Right lobe of liver (tissue), 6 donors: Measurements from ENCODE around the gene SEMA4B. TPM values are rescaled to one million over a fixed set of nuclear protein-coding genes. Genes with fewer than 3 reads are reported as not detected.
A peak's percentile ranks its signal among the peaks of the same experiment; 100 is the strongest.

ENCODE experiments used
- ATAC-seq, 4 donors: fragments of 200-7000 bp; cut with Tn5 transposase; one replicate each; pipeline ENCODE4 v1.9.1; 2020; ENCODE audit warnings: mild to moderate bottlenecking in 4 of 4, moderate library complexity in 4 of 4
- DNase-seq, 3 donors: peaks; one replicate each; pipeline ENCODE4 v3.0.0-alpha.2; 2020
- H3K27ac ChIP-seq, 3 donors: fragments of 200-600 bp; one replicate each; pipeline ENCODE4 v1.8.0; 2022
- H3K27me3 ChIP-seq, 2 donors: fragments of 200-600 bp; one replicate each; pipeline ENCODE4 v1.8.0; 2022
- H3K36me3 ChIP-seq, 4 donors: fragments of 200-600 bp; sonication (generic) in 1 of 4; one replicate each; pipeline versions ENCODE4 v1.5.1 to v1.8.0; 2017 to 2022; ENCODE audit warnings: control low read depth in 1 of 4
- H3K4me1 ChIP-seq, 4 donors: fragments of 200-600 bp; sonication (generic) in 1 of 4; one replicate each; pipeline versions ENCODE4 v1.5.1 to v1.8.0; 2017 to 2022; ENCODE audit warnings: control low read depth in 1 of 4
- H3K4me3 ChIP-seq, 3 donors: fragments of 200-600 bp; one replicate each; pipeline ENCODE4 v1.8.0; 2022
- H3K9me3 ChIP-seq, 4 donors: fragments of 200-600 bp; sonication (generic) in 1 of 4; one replicate each; pipeline versions ENCODE4 v1.5.1 to v1.8.0; 2017 to 2022; ENCODE audit warnings: control low read depth in 1 of 4
- POLR2A ChIP-seq: fragments of 450-650 bp; IDR thresholded peaks from one replicate; pipeline ENCODE4 v1.6.1; 2017; ENCODE audit warnings: antibody characterized with exemption, mild to moderate bottlenecking
- WGBS: methylation state at CpG from one replicate; pipeline ENCODE4 v1.1.6; 2018; ENCODE audit warnings: low coverage, low lambda C conversion rate; ENCODE audit not compliant: insufficient coverage; ENCODE audit errors: missing lambda C conversion rate; 5-methylcytosine and 5-hydroxymethylcytosine counted together
- intact Hi-C, 2 donors: fragments of 100-400 bp; cut with DNase I; formaldehyde crosslinking; loops; one replicate each; pipeline versions ENCODE4 v1.11.2 to v1.14.1; 2022
- total RNA-seq, 6 experiments: library from RNA; depleted of rRNA in 2 of 6; stranded (reverse); fragments of >200 nt in 2 of 6; fragmentation: NEBNext Ultra II Directional in 3 of 6; extraction: Animal tissue kit (Norgen Biotek cat#: 25700) in 3 of 6; gene quantifications; one replicate each; pipeline versions ENCODE4 v1.1.0 to v1.2.4, GENCODE V29; 2016 to 2023
- TF ChIP-seq, protein P1 (sequence below), 4 donors: fragments of 200-600 bp in 3 of 4; fragments of 450-650 bp in 1 of 4; IDR thresholded peaks; one replicate each; pipeline versions ENCODE4 v1.5.1 to v1.8.0; 2016 to 2022; ENCODE audit warnings: antibody characterized with exemption in 4 of 4, mild to moderate bottlenecking in 2 of 4
- donor health status: DM: no; HTN: yes; CAD: no.
- donor health status: DM: no; HTN: no; CAD: no.
- donor health status: DM: no; HTN: no; CAD: no.
- donor health status: DM: no; HTN: yes; CAD: no.
- donor health status: DM: no; HTN: yes; CAD: no.

SEMA4B gene
- total RNA-seq, 6 experiments from 2014 or later: 17.1 to 67.7 (median 20.3) TPM

DNA sequence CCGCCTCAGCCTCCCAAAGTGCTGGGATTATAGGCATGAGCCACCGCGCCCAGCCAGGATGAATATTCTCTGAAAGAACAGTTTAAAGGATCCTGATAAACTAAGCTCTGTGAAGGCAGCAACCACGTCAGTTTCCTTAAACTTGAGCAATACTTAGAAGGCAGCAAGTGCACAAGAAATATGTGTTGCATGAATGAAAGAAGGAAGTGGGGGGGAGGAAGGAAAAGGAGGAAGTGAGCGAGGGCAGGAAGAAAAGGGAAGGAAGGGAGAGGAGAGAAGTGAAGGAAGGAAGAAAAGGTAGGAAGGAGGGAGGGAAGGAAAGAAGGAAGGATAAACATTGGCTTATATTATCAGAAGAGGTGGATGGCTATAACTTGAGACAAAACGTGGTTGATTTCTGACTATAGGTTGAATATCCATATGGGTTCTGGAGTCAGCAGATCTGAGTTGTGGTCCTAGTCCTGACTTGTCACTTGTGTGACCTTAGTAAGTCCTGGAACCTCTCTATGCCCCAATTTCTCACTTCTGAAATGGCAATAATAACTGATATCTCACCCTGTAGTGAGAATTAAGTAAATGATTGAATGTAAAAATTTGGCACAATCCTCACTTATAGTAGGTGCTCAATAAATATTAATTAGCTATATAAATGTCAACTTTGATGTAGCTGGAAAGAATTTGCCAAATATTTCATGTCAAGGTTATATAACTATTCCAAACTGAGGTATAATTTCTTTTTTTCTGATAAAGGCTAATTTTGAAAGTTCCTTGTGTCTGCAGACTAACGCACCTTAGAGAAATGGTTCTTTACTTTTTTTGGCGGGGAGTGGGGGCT, 12.0 kb upstream of the SEMA4B start:
- ATAC-seq (no peak), DNase-seq (no peak)
- peak overlapping the region in 1 of 3 donors; percentile 71 for H3K27ac ChIP-seq
- peaks cover 0 to 70% (median 23%) of the 10 kb centered on the region in 4 donors for H3K4me1 ChIP-seq
- H3K4me3 ChIP-seq: no peak overlapping the region
- no peaks in the 10 kb centered on the region for H3K9me3 ChIP-seq
- TF ChIP-seq, protein P1, sequence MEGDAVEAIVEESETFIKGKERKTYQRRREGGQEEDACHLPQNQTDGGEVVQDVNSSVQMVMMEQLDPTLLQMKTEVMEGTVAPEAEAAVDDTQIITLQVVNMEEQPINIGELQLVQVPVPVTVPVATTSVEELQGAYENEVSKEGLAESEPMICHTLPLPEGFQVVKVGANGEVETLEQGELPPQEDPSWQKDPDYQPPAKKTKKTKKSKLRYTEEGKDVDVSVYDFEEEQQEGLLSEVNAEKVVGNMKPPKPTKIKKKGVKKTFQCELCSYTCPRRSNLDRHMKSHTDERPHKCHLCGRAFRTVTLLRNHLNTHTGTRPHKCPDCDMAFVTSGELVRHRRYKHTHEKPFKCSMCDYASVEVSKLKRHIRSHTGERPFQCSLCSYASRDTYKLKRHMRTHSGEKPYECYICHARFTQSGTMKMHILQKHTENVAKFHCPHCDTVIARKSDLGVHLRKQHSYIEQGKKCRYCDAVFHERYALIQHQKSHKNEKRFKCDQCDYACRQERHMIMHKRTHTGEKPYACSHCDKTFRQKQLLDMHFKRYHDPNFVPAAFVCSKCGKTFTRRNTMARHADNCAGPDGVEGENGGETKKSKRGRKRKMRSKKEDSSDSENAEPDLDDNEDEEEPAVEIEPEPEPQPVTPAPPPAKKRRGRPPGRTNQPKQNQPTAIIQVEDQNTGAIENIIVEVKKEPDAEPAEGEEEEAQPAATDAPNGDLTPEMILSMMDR (IDR thresholded peaks at IDR 0.05): no peak
- TF ChIP-seq POLR2A: no peak
- intact Hi-C loops: no loop called here
- 69% methylated on average over 8 of the region's 8 CpGs for WGBS
- H3K36me3 ChIP-seq: no peaks in the 10 kb centered on the region
- H3K27me3 ChIP-seq: no peaks in the 10 kb centered on the region

DNA sequence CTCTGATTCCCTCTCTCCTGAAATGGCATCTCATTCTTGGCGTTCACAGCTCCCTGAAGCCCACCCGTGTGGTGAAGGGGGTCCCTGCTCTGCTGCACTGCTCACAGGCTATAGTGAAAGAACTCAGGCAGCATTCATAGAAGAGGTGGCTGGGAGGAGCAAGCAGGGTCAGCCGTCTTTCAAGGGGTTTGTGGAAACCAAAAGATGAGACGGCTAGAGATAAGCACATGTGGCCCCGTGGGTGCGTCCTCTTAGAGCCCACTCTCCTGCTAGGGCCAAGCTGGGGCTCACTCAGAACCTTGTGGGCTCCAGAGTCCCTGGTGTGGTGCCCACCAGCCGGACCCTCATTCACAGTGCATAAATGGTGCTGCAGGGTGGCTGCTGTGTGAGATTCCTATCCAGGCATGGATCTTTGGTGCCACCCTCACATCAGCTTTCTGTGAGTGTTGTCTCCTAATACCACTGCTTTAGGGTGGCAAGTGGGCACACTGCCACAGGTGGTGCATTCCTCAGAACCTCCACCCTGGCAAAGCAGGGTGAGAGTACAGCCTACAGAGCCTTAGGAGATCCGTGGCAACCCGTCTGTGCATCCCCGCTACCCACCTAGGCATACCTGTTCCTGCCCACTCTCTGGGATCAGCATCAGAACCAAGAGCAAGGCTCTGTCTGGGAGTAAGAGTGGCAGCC, 11.2 kb upstream of the SEMA4B start:
- WGBS: 66% methylated on average over 2 of the region's 10 CpGs
- peak overlapping the region in 1 of 3 donors; percentile 71 for H3K27ac ChIP-seq
- no peak for TF ChIP-seq POLR2A
- TF ChIP-seq, protein P1 (IDR thresholded peaks at IDR 0.05): no peak
- H3K4me1 ChIP-seq: peaks cover 0 to 78% (median 23%) of the 10 kb centered on the region in 4 donors
- DNase-seq: no peak
- intact Hi-C loops: no loop called here
- H3K36me3 ChIP-seq: no peaks in the 10 kb centered on the region
- H3K27me3 ChIP-seq: no peaks in the 10 kb centered on the region
- no peak for ATAC-seq
- H3K9me3 ChIP-seq: no peaks in the 10 kb centered on the region
- no peak overlapping the region for H3K4me3 ChIP-seq

DNA sequence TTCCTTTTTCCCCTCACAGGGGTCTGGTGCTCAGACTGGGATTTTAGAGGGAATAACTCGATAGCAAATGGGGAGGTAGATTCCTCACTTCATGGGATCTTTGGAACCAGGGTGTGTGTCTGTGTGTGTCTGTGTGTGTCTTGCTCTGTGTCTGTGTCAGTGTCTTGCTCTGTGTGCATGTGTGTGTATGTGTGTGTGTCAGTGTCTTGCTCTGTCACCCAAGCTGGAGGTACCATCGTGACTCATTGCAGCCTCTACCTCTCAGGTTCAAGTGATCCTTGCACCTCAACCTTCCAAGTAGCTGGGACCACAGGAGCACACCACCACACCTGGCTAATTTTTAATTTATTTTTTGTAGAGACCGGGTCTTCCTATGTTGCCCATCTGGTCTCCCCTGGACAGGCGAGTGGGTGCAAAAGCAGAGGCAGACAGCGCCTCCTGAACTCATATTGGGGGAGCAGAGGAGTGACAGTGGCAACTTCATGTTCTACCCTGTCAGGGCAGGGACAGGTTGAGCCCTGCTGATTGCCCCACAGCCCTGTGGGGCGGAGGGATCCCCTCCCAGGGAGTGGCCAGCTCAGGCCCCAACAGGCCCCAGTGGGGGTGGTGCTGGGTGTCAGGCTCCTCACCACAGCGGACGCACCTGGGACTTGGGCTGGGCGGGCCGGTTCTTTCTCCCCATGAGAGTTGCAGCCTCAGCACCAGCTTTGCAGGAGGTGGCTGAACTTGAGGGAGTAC, 10.4 kb upstream of the SEMA4B start:
- 90% methylated on average over 2 of the region's 10 CpGs for WGBS
- DNase-seq: no peak

DNA sequence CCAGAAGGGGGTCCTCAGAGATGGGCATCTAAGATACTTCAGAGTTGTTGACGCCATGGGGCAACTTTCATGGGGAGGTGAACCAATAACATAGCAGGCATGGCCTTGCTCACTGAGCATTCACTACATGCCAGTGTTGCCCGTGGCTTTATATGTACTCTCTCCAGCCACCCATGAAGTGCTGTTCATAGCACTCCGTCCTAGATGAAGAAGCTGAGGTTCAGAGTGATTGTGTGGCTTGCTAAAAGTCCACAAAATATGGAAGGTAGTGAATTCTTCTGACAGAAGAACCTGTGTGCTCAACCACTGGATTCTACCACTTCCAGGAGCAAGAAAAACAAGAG, 9.8 kb upstream of the SEMA4B start:
- H3K4me1 ChIP-seq: peaks cover 0 to 72% (median 22%) of the 10 kb centered on the region in 4 donors
- H3K27me3 ChIP-seq: no peaks in the 10 kb centered on the region
- TF ChIP-seq, protein P1 (IDR thresholded peaks at IDR 0.05): no peak
- TF ChIP-seq POLR2A: no peak
- no peak overlapping the region for H3K4me3 ChIP-seq
- H3K36me3 ChIP-seq: no peaks in the 10 kb centered on the region
- no peaks in the 10 kb centered on the region for H3K9me3 ChIP-seq
- ATAC-seq (no peak), DNase-seq (no peak)
- H3K27ac ChIP-seq: peak overlapping the region; percentile 50 to 71 (median 56)
- WGBS: 57% methylated on average over 1 of the region's 3 CpGs
- intact Hi-C loops: no loop called here

More for the DNA sequence above, 10.4 kb upstream of the SEMA4B start:
- ATAC-seq: no peak
- no peak overlapping the region for H3K4me3 ChIP-seq
- no peaks in the 10 kb centered on the region for H3K9me3 ChIP-seq
- peaks cover 0 to 77% (median 23%) of the 10 kb centered on the region in 4 donors for H3K4me1 ChIP-seq
- no peak for TF ChIP-seq POLR2A
- TF ChIP-seq, protein P1 (IDR thresholded peaks at IDR 0.05): no peak
- no peaks in the 10 kb centered on the region for H3K36me3 ChIP-seq
- peak overlapping the region; percentile 50 to 71 (median 56) for H3K27ac ChIP-seq
- intact Hi-C loops: no loop called here
- H3K27me3 ChIP-seq: no peaks in the 10 kb centered on the region
